ENCODE results near the gene ZBTB17.

DNA sequence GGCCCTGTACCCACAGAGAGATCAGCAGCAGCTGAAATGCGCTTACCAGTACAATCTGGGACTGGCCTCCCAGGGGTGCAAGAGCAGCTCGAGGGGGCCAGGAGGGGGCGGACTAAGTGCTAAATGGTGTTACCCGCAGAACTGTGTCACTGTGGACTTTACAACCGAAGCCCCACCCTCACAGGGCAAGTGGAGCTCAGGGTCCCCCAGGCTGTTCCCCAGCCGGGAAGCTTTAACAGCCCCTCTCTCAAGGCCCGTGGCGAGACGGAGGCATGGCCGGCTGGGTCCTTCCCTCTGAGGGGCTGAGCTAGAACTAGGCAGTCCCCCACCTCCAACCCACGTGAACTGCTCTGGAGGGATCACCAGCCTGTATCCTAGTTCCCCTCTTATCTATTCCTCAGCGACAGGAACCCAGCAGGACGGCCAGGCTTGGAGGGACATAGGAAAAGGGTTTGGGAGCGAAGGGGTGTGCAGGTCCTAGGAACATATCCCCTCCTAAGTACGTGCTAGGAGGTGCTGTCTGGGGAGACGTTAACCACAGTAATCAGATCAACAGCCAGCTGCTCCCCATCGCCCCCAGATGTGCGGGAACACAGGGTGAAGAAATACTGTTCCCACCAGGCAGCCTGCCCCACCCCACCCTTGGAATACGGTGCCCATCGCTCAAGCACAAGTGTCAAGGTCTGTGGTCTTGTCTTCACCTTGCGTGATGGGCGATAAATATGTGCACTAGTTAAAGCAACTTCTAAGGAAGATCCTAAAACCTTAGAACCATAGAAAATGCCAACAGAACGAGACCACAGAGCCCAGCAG lies 24.4 kb downstream of the ZBTB17 start:
- no peak for TF ChIP-seq POLR2AphosphoS5 (IDR thresholded peaks at IDR 0.05; ENCODE audit: low read depth, low read length)
- TF ChIP-seq, protein P1, sequence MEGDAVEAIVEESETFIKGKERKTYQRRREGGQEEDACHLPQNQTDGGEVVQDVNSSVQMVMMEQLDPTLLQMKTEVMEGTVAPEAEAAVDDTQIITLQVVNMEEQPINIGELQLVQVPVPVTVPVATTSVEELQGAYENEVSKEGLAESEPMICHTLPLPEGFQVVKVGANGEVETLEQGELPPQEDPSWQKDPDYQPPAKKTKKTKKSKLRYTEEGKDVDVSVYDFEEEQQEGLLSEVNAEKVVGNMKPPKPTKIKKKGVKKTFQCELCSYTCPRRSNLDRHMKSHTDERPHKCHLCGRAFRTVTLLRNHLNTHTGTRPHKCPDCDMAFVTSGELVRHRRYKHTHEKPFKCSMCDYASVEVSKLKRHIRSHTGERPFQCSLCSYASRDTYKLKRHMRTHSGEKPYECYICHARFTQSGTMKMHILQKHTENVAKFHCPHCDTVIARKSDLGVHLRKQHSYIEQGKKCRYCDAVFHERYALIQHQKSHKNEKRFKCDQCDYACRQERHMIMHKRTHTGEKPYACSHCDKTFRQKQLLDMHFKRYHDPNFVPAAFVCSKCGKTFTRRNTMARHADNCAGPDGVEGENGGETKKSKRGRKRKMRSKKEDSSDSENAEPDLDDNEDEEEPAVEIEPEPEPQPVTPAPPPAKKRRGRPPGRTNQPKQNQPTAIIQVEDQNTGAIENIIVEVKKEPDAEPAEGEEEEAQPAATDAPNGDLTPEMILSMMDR (IDR thresholded peaks at IDR 0.05), result no peak

Data from Panc1 (cell line).